Hepatic stellate cell (primary cell): ENCODE measurements around the gene LAMA5.

ENCODE experiments used
- DNase-seq: peaks from one replicate; pipeline ENCODE4 v3.0.0; 2011; ENCODE audit warnings: low spot score

Gene LAMA5

DNA sequence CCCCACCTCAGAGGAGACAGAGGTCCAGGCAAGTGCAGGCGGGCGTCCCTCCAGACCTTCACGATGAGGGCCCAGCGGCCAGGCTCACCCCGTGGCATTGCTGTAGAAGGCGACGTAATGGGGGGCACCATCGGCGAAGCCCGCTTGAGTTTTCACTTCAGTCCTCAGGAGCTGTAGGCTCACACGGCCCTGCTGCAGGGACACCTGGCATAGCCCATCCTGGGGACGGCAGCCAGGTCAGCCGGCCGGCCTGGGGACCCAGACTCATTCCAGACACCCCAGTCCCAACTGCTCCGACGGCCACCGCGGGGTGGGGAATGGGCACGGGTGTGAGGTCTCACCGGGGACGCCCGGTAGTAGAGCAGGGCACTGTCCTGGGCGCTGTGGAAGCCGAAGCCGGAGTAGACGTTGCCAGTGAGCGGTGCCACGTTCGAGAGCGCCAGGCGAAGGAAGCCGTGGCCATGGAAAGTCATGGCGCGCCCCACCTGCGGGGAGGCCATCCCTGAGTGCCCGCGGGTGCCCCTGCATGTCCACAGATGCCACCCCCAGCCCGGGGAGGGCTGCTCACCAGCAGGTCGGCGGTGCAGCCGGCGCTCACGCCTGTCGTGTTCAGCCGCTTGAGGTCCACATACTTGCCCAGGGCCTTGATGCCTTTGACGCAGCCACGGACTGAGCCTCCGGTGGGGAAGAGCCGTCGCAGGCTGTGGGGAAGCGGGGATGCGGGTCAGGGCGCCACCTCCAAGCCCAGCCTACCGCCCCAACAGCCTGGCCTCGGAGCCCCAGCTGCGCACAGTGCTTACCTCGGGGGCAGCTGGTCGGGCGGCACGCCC is 55.1 kb downstream of the LAMA5 start:
- DNase-seq: no peak

DNA sequence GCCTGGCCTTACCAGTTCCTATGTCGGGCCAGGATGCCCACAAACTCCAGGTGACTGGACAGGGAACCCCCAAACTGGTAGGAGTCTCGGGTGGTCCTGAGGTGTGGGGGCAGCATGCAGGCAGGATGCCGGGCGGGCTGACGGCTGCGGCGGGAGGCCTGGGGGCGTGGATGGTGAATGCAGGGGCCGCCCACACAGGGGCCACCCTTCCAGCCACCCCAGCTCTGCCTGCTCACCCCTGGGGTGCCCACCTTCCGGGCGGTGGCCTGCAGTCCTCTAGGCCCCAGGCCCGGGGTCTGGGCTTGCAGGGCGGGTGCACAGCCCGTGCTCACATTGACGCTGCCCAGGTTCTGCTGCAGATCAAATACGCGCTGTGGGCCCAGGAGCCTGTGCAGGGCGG is 56.0 kb downstream of the LAMA5 start:
- no peak for DNase-seq

DNA sequence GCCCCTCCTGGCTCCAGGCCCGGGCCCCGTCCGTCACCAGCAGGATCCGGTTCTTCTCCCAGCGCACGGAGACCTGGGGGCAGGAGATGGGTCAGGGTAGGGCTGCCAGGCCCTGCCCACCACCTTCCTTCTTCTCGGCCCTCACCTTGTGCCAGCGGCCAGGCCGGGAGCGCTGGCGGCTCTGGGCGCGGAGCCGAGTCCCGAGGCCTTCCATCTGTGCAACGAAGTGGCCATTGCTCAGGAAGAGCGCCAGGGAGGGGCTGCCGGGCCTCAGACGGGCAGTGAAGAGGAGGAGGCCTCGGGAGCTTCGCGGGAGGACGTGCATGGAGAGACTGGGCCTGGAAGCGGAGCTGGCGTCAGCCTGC is 56.4 kb downstream of the LAMA5 start:
- DNase-seq: no peak

- DNase-seq: no peak
Observed at GRCh38 chr20:62309947-62310756, 57.0 kb downstream of the LAMA5 start.

DNA sequence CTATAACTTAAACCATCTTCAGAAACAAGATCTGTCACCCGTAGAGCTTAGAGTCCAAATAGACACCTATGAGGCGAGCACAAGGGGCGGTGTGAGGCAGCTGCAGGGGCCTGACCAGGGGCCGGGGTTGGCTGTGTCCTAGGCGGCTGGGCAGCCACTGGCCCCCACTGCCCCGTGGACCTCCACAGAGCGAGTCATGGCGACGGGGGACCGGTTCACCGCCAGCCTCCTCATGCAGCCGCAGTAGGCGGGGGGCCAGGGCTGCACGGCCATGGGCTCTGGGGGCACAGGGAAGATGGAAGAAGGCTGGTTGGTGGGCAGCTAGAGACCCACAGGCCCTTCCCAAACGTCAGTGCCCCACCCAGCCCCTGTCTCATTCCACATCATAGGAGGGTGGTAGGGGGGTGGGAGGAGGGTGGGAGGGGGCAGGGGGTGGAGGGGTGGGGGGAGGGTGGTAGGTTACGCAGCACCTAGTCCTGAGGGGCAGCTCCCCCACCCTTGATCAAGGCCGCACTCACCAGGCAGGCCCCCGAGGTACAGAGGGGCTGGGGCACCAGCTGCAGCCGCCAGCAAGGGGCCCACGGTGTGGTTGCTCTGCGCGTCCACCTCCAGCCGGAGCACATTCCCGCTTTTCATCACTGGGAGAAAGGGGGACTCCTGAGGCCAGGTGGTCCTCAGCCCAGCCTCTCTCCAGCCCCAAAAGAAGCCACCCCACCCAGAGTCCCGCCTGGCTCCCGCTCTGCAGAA is 57.7 kb downstream of the LAMA5 start:
- no peak for DNase-seq

GRCh38 chr20:62308102-62308822 is 58.9 kb downstream of the LAMA5 start:
- DNase-seq: no peak

GRCh38 chr20:62307226-62308101 is 59.6 kb downstream of the LAMA5 start:
- DNase-seq: no peak

- no peak for DNase-seq
Observed at GRCh38 chr20:62306414-62307187, 60.5 kb downstream of the LAMA5 start.

DNA sequence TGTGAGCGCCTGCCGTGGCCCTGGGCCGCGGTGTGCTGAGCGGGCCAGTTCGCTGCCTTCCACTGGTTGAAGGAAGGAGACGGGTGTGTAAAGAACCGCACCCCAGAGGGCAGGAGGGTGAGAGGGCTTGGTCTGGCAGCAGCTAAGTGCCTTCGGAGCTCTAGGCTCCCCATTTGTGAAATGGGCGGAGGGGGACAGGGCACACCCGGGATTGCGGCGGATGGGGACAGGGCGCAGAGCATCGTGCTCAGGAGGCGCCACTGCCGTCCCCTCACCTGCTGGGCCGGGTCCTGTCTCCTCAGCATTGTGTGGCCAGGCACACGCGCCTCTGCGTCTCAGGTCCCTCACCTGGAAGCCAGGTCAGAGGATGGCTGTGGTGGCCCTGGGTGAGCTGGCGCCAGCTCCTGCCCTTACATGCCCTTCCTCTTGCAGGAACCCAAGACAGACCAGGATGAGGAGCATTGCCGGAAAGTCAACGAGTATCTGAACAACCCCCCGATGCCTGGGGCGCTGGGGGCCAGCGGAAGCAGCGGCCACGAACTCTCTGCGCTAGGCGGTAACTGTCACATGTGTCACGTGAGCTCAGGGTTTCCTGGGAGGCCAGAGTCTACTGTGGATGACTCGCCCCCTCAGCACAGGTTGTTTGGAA is 61.2 kb downstream of the LAMA5 start:
- no peak for DNase-seq

- DNase-seq: no peak
Observed at GRCh38 chr20:62305149-62305764, 61.9 kb downstream of the LAMA5 start.

- DNase-seq: no peak
Observed at GRCh38 chr20:62304331-62305148, 62.6 kb downstream of the LAMA5 start.

DNA sequence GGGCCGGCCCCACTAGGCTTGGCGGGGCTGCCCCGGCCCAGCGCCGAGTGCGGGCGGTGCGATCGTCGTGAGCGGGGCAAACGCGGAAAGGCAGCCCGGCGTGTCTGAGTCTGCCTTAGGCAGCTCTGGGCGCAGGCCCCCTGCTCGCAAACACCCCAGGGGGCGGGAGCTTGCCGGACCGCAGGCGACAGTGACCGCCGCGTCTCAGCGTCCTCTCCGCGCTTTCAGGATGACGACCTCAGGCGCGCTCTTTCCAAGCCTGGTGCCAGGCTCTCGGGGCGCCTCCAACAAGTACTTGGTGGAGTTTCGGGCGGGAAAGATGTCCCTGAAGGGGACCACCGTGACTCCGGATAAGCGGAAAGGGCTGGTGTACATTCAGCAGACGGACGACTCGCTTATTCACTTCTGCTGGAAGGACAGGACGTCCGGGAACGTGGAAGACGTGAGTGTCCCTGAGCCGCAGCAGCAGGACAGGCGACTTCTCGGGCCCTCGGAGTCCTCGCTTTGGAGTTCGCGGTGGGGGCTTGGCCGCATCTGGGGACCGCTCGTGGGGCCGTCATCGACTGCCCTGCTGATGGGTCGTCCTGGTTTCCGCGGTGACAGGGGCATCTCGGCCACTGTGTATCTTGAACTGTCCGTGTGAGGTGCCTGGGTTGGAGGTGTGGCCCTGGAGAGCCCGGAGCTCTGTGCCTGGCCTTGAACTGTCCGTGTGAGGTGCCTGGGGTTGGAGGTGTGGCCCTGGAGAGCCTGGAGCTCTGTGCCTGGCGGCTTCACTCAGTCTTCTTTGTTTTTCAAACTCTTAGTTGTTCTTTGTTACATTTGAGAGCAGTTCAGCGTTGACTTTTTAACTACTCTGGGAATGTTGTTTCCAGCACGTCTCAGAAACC is 63.5 kb downstream of the LAMA5 start:
- peak; percentile 47 for DNase-seq

GRCh38 chr20:62303062-62303339 is 64.1 kb downstream of the LAMA5 start:
- DNase-seq: no peak

DNA sequence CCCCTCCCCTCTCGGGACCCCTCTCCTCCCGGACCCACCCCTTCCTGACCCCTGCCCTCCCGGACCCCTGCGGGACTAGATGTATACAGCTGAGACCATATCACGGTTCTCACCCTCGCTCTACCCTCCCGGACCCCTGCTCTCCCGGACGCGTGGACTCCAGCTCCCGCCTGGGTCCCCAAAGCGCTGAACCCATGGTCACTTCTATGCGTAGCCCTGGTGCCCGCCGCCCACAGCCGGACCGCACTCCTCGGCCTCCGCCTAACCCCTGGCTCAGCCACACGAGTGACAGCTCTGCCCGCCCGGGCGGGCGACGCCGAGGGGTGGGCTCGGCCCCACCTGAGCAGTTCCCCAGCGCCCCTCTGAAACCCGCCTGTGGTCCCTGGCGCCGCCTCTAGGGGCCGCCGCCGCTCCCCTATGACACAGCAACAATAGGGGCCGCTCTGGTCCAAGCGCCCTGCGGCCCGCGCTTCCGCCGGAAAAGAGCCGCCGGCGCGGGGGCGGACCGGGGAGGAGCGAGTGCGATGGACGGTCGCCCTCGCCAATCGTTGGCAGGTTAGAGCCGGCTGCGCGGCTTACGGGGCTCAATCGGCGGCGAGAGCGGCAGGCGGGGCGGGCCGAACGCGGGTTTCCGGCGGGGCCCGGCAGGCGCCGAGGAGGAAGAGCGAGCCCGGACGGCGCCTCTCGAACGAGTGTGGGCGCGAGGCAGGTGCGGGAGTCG is 64.6 kb downstream of the LAMA5 start, which contains the start of gene ADRM1:
Gene ADRM1 (plus strand): TSS at position 657 of the 721 bp plus-strand sequence. CDS start 572 bp downstream, outside the sequence.
- DNase-seq: peak; percentile 100

DNA sequence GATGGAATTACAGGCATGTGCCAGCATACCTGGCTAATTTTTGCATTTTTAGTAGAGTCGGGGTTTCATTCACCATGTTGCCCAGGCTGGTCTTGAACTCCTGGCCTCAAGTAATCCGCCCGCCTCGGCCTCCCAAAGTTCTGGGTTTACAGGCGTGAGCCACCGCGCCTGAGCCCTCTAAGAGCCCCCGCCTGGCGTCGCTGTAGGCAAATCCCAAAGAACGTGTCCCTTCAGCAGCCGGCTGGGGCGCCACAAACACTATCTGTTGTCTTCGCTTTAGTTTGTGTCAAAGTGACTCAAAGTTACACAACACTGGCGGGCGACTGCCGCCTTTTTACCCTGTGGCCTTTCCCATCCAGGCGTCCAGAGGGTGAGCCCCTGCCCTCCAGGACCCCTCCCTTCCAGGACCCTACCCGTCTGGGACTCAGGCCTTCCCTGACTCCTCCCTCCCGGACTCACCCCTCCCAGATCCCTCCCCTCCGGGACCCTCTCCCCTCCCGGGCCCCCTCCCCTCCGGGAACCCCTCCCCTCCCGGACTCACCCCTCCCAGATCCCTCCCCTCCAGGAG is 65.3 kb downstream of the LAMA5 start:
- peak; percentile 94 for DNase-seq

GRCh38 chr20:62301111-62301668 is 65.9 kb downstream of the LAMA5 start:
- no peak for DNase-seq
